ENCODE results near the gene HRCT1.

Gene HRCT1

GRCh38 chr9:35948451-35948850 lies 42.4 kb downstream of the HRCT1 start:
- H3F3A ChIP-seq (ENCODE audit: insufficient read depth) = no peaks in the 10 kb centered on the region
- no peaks in the 10 kb centered on the region for H3K9me2 ChIP-seq (replicated peaks; ENCODE audit: insufficient read depth, low read length)
- TF ChIP-seq CTCF (IDR thresholded peaks at IDR 0.05; ENCODE audit: insufficient read depth, low read length, poor library complexity, severe bottlenecking) (no peak), EZH2phosphoT487 (conservative IDR thresholded peaks at IDR 0.05; ENCODE audit: low read length) (no peak)
- H3K4me3 ChIP-seq (ENCODE audit: insufficient read depth, low read length, poor library complexity, severe bottlenecking) = no peak overlapping the region
- no peak overlapping the region for H3K9ac ChIP-seq (ENCODE audit: low read length)
- H4K20me1 ChIP-seq (ENCODE audit: low read depth, low read length) = no peaks in the 10 kb centered on the region
- no peaks in the 10 kb centered on the region for H3K36me3 ChIP-seq (ENCODE audit: low read length)
- no peak overlapping the region for H3K4me2 ChIP-seq (ENCODE audit: low read depth, low read length, poor library complexity, severe bottlenecking)
- H3K79me2 ChIP-seq (ENCODE audit: insufficient read depth, low read length) = no peaks in the 10 kb centered on the region
- H2AFZ ChIP-seq (ENCODE audit: low read depth, low read length, severe bottlenecking) = no peak overlapping the region
- H3K27ac ChIP-seq (ENCODE audit: low read depth, low read length) = no peak overlapping the region
- no peaks in the 10 kb centered on the region for H3K27me3 ChIP-seq (ENCODE audit: low read length)
- no peaks in the 10 kb centered on the region for H3K9me3 ChIP-seq (ENCODE audit: insufficient read depth, low read length)

GRCh38 chr9:35948901-35949318 lies 42.9 kb downstream of the HRCT1 start:
- H3K36me3 ChIP-seq (ENCODE audit: low read length) = no peaks in the 10 kb centered on the region
- no peak overlapping the region for H3K27ac ChIP-seq (ENCODE audit: low read depth, low read length)
- no peak overlapping the region for H2AFZ ChIP-seq (ENCODE audit: low read depth, low read length, severe bottlenecking)
- no peaks in the 10 kb centered on the region for H3F3A ChIP-seq (ENCODE audit: insufficient read depth)
- no peak overlapping the region for H3K4me3 ChIP-seq (ENCODE audit: insufficient read depth, low read length, poor library complexity, severe bottlenecking)
- TF ChIP-seq CTCF (IDR thresholded peaks at IDR 0.05; ENCODE audit: insufficient read depth, low read length, poor library complexity, severe bottlenecking) (no peak), EZH2phosphoT487 (conservative IDR thresholded peaks at IDR 0.05; ENCODE audit: low read length) (no peak)
- no peaks in the 10 kb centered on the region for H4K20me1 ChIP-seq (ENCODE audit: low read depth, low read length)
- no peak overlapping the region for H3K9ac ChIP-seq (ENCODE audit: low read length)
- no peak overlapping the region for H3K4me2 ChIP-seq (ENCODE audit: low read depth, low read length, poor library complexity, severe bottlenecking)
- H3K79me2 ChIP-seq (ENCODE audit: insufficient read depth, low read length) = no peaks in the 10 kb centered on the region
- no peaks in the 10 kb centered on the region for H3K9me2 ChIP-seq (replicated peaks; ENCODE audit: insufficient read depth, low read length)
- H3K27me3 ChIP-seq (ENCODE audit: low read length) = no peaks in the 10 kb centered on the region
- H3K9me3 ChIP-seq (ENCODE audit: insufficient read depth, low read length) = no peaks in the 10 kb centered on the region

GRCh38 chr9:35951736-35952135 lies 45.7 kb downstream of the HRCT1 start:
- no peak overlapping the region for H3K27ac ChIP-seq (ENCODE audit: low read depth, low read length)
- H3K36me3 ChIP-seq (ENCODE audit: low read length) = no peaks in the 10 kb centered on the region
- no peaks in the 10 kb centered on the region for H3K9me2 ChIP-seq (replicated peaks; ENCODE audit: insufficient read depth, low read length)
- no peaks in the 10 kb centered on the region for H4K20me1 ChIP-seq (ENCODE audit: low read depth, low read length)
- H3K4me2 ChIP-seq (ENCODE audit: low read depth, low read length, poor library complexity, severe bottlenecking) = no peak overlapping the region
- no peaks in the 10 kb centered on the region for H3F3A ChIP-seq (ENCODE audit: insufficient read depth)
- H3K4me3 ChIP-seq (ENCODE audit: insufficient read depth, low read length, poor library complexity, severe bottlenecking) = no peak overlapping the region
- H3K79me2 ChIP-seq (ENCODE audit: insufficient read depth, low read length) = no peaks in the 10 kb centered on the region
- no peak overlapping the region for H3K9ac ChIP-seq (ENCODE audit: low read length)
- TF ChIP-seq CTCF (IDR thresholded peaks at IDR 0.05; ENCODE audit: insufficient read depth, low read length, poor library complexity, severe bottlenecking) (no peak), EZH2phosphoT487 (conservative IDR thresholded peaks at IDR 0.05; ENCODE audit: low read length) (no peak)
- H3K9me3 ChIP-seq (ENCODE audit: insufficient read depth, low read length) = no peaks in the 10 kb centered on the region
- no peak overlapping the region for H2AFZ ChIP-seq (ENCODE audit: low read depth, low read length, severe bottlenecking)
- H3K27me3 ChIP-seq (ENCODE audit: low read length) = no peaks in the 10 kb centered on the region
